Kidney (tissue), 14 donors: Measurements from ENCODE around the gene ABHD17A. TPM values are rescaled to one million over a fixed set of nuclear protein-coding genes. Genes with fewer than 3 reads are reported as not detected.

Experiments used
- DNase-seq, 5 donors: peaks; one replicate each; pipeline ENCODE4 v3.0.0-alpha.2; 2013 to 2020
- FAIRE-seq: peaks from 2 replicates; lab custom pipeline; 2012; peaks lifted over from hg19 to GRCh38; lab: Jason Lieb, UNC
- H3K27ac ChIP-seq, 2 donors: one replicate each; pipeline ENCODE4 v1.7.0; 2013; ENCODE audit warnings: low read depth in 2 of 2, low read length in 2 of 2, inconsistent platforms in 1 of 2
- H3K27me3 ChIP-seq: one replicate; pipeline ENCODE4 v1.7.1; 2013; ENCODE audit warnings: low read length, inconsistent platforms; ENCODE audit not compliant: control insufficient read depth, insufficient read depth
- H3K36me3 ChIP-seq, 3 donors: one replicate each; pipeline versions ENCODE4 v1.7.0 to v1.7.1; 2013; ENCODE audit warnings: low read length in 3 of 3, control low read depth in 1 of 3, inconsistent platforms in 1 of 3; ENCODE audit not compliant: insufficient read depth in 3 of 3, control insufficient read depth in 2 of 3
- H3K4me1 ChIP-seq, 3 donors: one replicate each; pipeline versions ENCODE4 v1.7.0 to v1.7.1; 2013; ENCODE audit warnings: low read length in 3 of 3, inconsistent platforms in 1 of 3, low read depth in 1 of 3; ENCODE audit not compliant: control insufficient read depth in 2 of 3, insufficient read depth in 2 of 3
- H3K4me3 ChIP-seq, 3 donors: one replicate each; pipeline versions ENCODE4 v1.7.0 to v1.8.1; 2013; ENCODE audit warnings: low read length in 3 of 3, control low read depth in 1 of 3, inconsistent platforms in 1 of 3
- H3K9ac ChIP-seq, 3 donors: one replicate each; pipeline versions ENCODE4 v1.7.0 to v1.7.1; 2013; ENCODE audit warnings: low read length in 3 of 3, control low read depth in 1 of 3, inconsistent platforms in 1 of 3
- H3K9me3 ChIP-seq, 3 donors: one replicate each; pipeline versions ENCODE4 v1.7.0 to v1.7.1; 2013; ENCODE audit warnings: low read length in 3 of 3, control low read depth in 1 of 3, inconsistent platforms in 1 of 3; ENCODE audit not compliant: control insufficient read depth in 2 of 3, insufficient read depth in 1 of 3
- CTCF ChIP-seq: IDR thresholded peaks from 3 replicates; pipeline ENCODE4 v1.5.1; 2012; ENCODE audit warnings: mild to moderate bottlenecking, moderate library complexity, borderline replicate concordance; ENCODE audit not compliant: insufficient read depth; ENCODE audit errors: extremely low read depth
- intact Hi-C: fragments of 100-400 bp; cut with DNase I; formaldehyde crosslinking; loops from one replicate; pipeline ENCODE4 v1.11.1; 2022
- polyA plus RNA-seq: library from polyadenylated mRNA; stranded (reverse); fragments of 350-450 nt; fragmentation: Illumina TruSeq; extraction: RNeasy Lipid Tissue Mini Kit (QIAGEN cat#74804); gene quantifications from one replicate; pipeline ENCODE4 v1.2.3, GENCODE V29; 2014; ENCODE audit warnings: low read depth, low replicate concordance; ENCODE audit not compliant: insufficient read depth
- total RNA-seq: library from RNA; stranded (reverse); fragmentation: NEBNext Ultra II Directional; extraction: Animal tissue kit (Norgen Biotek cat#: 25700); gene quantifications from one replicate; pipeline ENCODE4 v1.2.1, GENCODE V29; 2021
- donor health status: control.
- donor health status: control.
- donor health status: control.
- donor health status: control.
- donor health status: control.
- donor health status: DM: yes; HTN: yes; CAD: no.
- donor health status: Normal renal cell carcinoma (clear cell type).

The ABHD17A gene
- total and polyA plus RNA-seq, 2 donors from 2014 or later: 63.8 to 65.1 TPM

GRCh38 chr19:1924320-1924961 lies 39.1 kb upstream of the ABHD17A start:
- DNase-seq (no peak), FAIRE-seq (no peak)
- Histone ChIP-seq H3K27ac (no peak overlapping the region), H3K36me3 (peaks cover 2 to 16% (median 6%) of the 10 kb centered on the region in 3 donors), H3K9ac (no peak overlapping the region), H3K4me3 (no peak overlapping the region), H3K4me1 (no peaks in the 10 kb centered on the region), H3K27me3 (no peaks in the 10 kb centered on the region), H3K9me3 (no peaks in the 10 kb centered on the region)
- intact Hi-C loops: no loop called here
- no peak for TF ChIP-seq CTCF

GRCh38 chr19:1923319-1923718 lies 38.0 kb upstream of the ABHD17A start:
- H3K9me3 ChIP-seq: no peaks in the 10 kb centered on the region
- no peak overlapping the region for H3K4me3 ChIP-seq
- intact Hi-C loops: no loop called here
- TF ChIP-seq CTCF: no peak
- DNase-seq (no peak), FAIRE-seq (no peak)
- peaks cover 2 to 16% (median 6%) of the 10 kb centered on the region in 3 donors for H3K36me3 ChIP-seq
- H3K27me3 ChIP-seq: no peaks in the 10 kb centered on the region
- H3K27ac ChIP-seq: no peak overlapping the region
- H3K4me1 ChIP-seq: no peaks in the 10 kb centered on the region
- no peak overlapping the region for H3K9ac ChIP-seq

GRCh38 chr19:1922803-1923202 lies 37.5 kb upstream of the ABHD17A start:
- intact Hi-C loops: no loop called here
- no peak overlapping the region for H3K4me3 ChIP-seq
- TF ChIP-seq CTCF: no peak
- H3K27ac ChIP-seq: no peak overlapping the region
- H3K9me3 ChIP-seq: no peaks in the 10 kb centered on the region
- H3K27me3 ChIP-seq: no peaks in the 10 kb centered on the region
- peaks cover 2 to 16% (median 9%) of the 10 kb centered on the region in 3 donors for H3K36me3 ChIP-seq
- DNase-seq (no peak), FAIRE-seq (no peak)
- no peak overlapping the region for H3K9ac ChIP-seq
- H3K4me1 ChIP-seq: no peaks in the 10 kb centered on the region
